K562 (cell line): Measurements from ENCODE around the gene TOM1L2. TPM values are rescaled to one million over a fixed set of nuclear protein-coding genes. Genes with fewer than 3 reads are reported as not detected.

Experiments used
- ATAC-seq: fragments of 200-7000 bp; cut with Tn5 transposase; 3 replicates; pipeline ENCODE4 v1.9.1; 2020; ENCODE audit warnings: moderate library complexity
- BruUV-seq: library from RNA; stranded (reverse); fragments of 400-500 nt; replicated peaks from 2 replicates; lab custom pipeline; 2021; lab: Mats Ljungman, UMichigan
- CTCF ChIA-PET: fragments of 300-600 bp; formaldehyde crosslinking; extraction: SDS; loops from one replicate; lab custom pipeline; 2021; ENCODE audit warnings: low intra/inter-chr PET ratio; lab: Yijun Ruan, JAX
- POLR2A ChIA-PET: fragments of 300-600, 350-650 bp; sonication (Branson Sonifier 250); formaldehyde crosslinking; extraction: SDS; loops from one replicate; lab custom pipeline; 2021; ENCODE audit warnings: antibody characterized with exemption, inconsistent platforms; lab: Yijun Ruan, JAX
- DNase-seq, 4 experiments: peaks; one replicate each; pipeline versions ENCODE4 v3.0.0 to v3.0.0-alpha.2; 2011 to 2018; ENCODE audit warnings: low spot score in 3 of 4, mixed read lengths in 3 of 4; ENCODE audit errors: extremely low read depth in 1 of 4
- FAIRE-seq: peaks from 2 replicates; lab custom pipeline; 2011; peaks lifted over from hg19 to GRCh38; lab: Jason Lieb, UNC
- H2AFZ ChIP-seq: 2 replicates; pipeline ENCODE4 v1.6.0; 2011; ENCODE audit warnings: low read depth, low read length, control low read depth, inconsistent platforms
- H3K27ac ChIP-seq: fragments of 200-600 bp; 3 replicates; pipeline ENCODE4 v1.8.0; 2011; ENCODE audit warnings: low read depth, mild to moderate bottlenecking, control low read depth, inconsistent platforms, low read length, moderate library complexity, mixed read lengths; ENCODE audit errors: extremely low read depth
- H3K27me3 ChIP-seq, 2 experiments: fragments of 300-600 bp in 1 of 2; 2 replicates in 1 of 2; 3 replicates in 1 of 2; pipeline versions ENCODE4 v1.6.0 to v1.8.0; 2011; ENCODE audit warnings: inconsistent platforms in 2 of 2, low read length in 2 of 2, mild to moderate bottlenecking in 1 of 2, mixed read lengths in 1 of 2, moderate library complexity in 1 of 2; ENCODE audit not compliant: control insufficient read depth in 2 of 2, insufficient read depth in 2 of 2
- H3K36me3 ChIP-seq: fragments of 300-600 bp; 3 replicates; pipeline ENCODE4 v1.8.0; 2011; ENCODE audit warnings: mild to moderate bottlenecking, low read length, inconsistent platforms; ENCODE audit not compliant: control insufficient read depth, insufficient read depth
- H3K4me1 ChIP-seq, 2 experiments: fragments of 200-600 bp in 1 of 2; replicated peaks in 1 of 2; 2 replicates in 1 of 2; 3 replicates in 1 of 2; pipeline versions ENCODE4 v1.5.1 to v1.8.0; 2011; ENCODE audit warnings: inconsistent platforms in 2 of 2, low read length in 2 of 2, mild to moderate bottlenecking in 1 of 2, mixed read lengths in 1 of 2, moderate library complexity in 1 of 2; ENCODE audit not compliant: control insufficient read depth in 2 of 2, insufficient read depth in 2 of 2
- H3K4me2 ChIP-seq: 2 replicates; pipeline ENCODE4 v1.6.1; 2011; ENCODE audit warnings: low read length, control low read depth, inconsistent platforms, mixed read lengths; ENCODE audit not compliant: insufficient read depth
- H3K4me3 ChIP-seq: fragments of 200-600 bp; sonication (generic), shearing (Covaris generic); 2 replicates; pipeline ENCODE4 v1.5.1; 2016; ENCODE audit warnings: control low read depth, inconsistent platforms
- H3K79me2 ChIP-seq: fragments of 200-600 bp; 3 replicates; pipeline ENCODE4 v1.8.0; 2011; ENCODE audit warnings: low read length, inconsistent platforms; ENCODE audit not compliant: control insufficient read depth, insufficient read depth
- H3K9ac ChIP-seq, 2 experiments: 2 replicates each; pipeline versions ENCODE4 v1.6.0 to v1.6.1; 2011; ENCODE audit warnings: low read depth in 2 of 2, low read length in 2 of 2, control low read depth in 1 of 2, inconsistent platforms in 1 of 2, mild to moderate bottlenecking in 1 of 2, mixed read lengths in 1 of 2; ENCODE audit not compliant: insufficient read depth in 1 of 2
- H3K9me1 ChIP-seq: one replicate; pipeline ENCODE4 v1.6.0; 2011; ENCODE audit warnings: inconsistent platforms, mild to moderate bottlenecking, low read length, moderate library complexity; ENCODE audit not compliant: control insufficient read depth, insufficient read depth
- H3K9me3 ChIP-seq: replicated peaks from 2 replicates; pipeline ENCODE4 v1.5.1; 2011; ENCODE audit warnings: low read depth, low read length, inconsistent platforms; ENCODE audit not compliant: control insufficient read depth, insufficient read depth
- H4K20me1 ChIP-seq: replicated peaks from 2 replicates; pipeline ENCODE4 v1.6.1; 2011; ENCODE audit warnings: low read length, inconsistent platforms, mixed read lengths; ENCODE audit not compliant: control insufficient read depth, insufficient read depth
- AFF4 ChIP-seq: sonication (generic); formaldehyde crosslinking; IDR thresholded peaks from 2 replicates; pipeline ENCODE4 v1.8.0; 2023; ENCODE audit warnings: mild to moderate bottlenecking, missing genetic modification reagents
- ATF4 ChIP-seq: fragments of 450-650 bp; formaldehyde crosslinking; IDR thresholded peaks from 2 replicates; pipeline ENCODE4 v1.4.0; 2022; ENCODE audit warnings: mild to moderate bottlenecking, moderate library complexity
- ATF7 ChIP-seq: fragments of 450-650 bp; IDR thresholded peaks from 2 replicates; pipeline ENCODE4 v1.7.1; 2014; ENCODE audit warnings: mild to moderate bottlenecking, moderate library complexity
- EP400 ChIP-seq: fragments of 450-650 bp; IDR thresholded peaks from 2 replicates; pipeline ENCODE4 v1.6.1; 2017; ENCODE audit warnings: antibody characterized with exemption, mild to moderate bottlenecking, moderate library complexity
- HES1 ChIP-seq: fragments of 450-650 bp; IDR thresholded peaks from 2 replicates; pipeline ENCODE4 v1.6.1; 2016; ENCODE audit warnings: low read depth, mild to moderate bottlenecking, moderate library complexity
- JUND ChIP-seq, 2 experiments: IDR thresholded peaks; 2 replicates in 1 of 2; 3 replicates in 1 of 2; pipeline ENCODE4 v1.6.1; 2011; ENCODE audit warnings: borderline replicate concordance in 2 of 2, low read depth in 2 of 2, low read length in 2 of 2, improper control_type of control experiment in 1 of 2, missing biosample characterization in 1 of 2, missing genetic modification characterization in 1 of 2, missing genetic modification reagents in 1 of 2
- KAT8 ChIP-seq: fragments of 450-650 bp; IDR thresholded peaks from 2 replicates; pipeline ENCODE4 v1.6.1; 2016; ENCODE audit warnings: low read depth, mild to moderate bottlenecking
- MXI1 ChIP-seq: IDR thresholded peaks from 2 replicates; pipeline ENCODE4 v1.6.1; 2011; ENCODE audit warnings: low read depth, mild to moderate bottlenecking, improper control_type of control experiment, low read length
- PHF8 ChIP-seq: fragments of 200-600 bp; sonication (generic); IDR thresholded peaks from 2 replicates; pipeline ENCODE4 v1.6.1; 2012; ENCODE audit warnings: mixed run types, mild to moderate bottlenecking, inconsistent platforms, low read length, moderate library complexity, borderline replicate concordance
- ZBTB1 ChIP-seq: sonication (generic); formaldehyde crosslinking; IDR thresholded peaks from 2 replicates; pipeline ENCODE4 v1.8.1; 2023; ENCODE audit warnings: missing genetic modification reagents, low read depth, mild to moderate bottlenecking, borderline replicate concordance
- ZNF551 ChIP-seq: fragments of 250-450 bp; sonication (Bioruptor Pico); IDR thresholded peaks from 2 replicates; pipeline ENCODE4 v1.5.0; 2021; ENCODE audit warnings: mild to moderate bottlenecking, moderate library complexity
- ZNF696 ChIP-seq: fragments of 250-450 bp; sonication (Bioruptor Pico); conservative IDR thresholded peaks from 2 replicates; pipeline ENCODE4 v1.4.0; 2020; ENCODE audit warnings: mild to moderate bottlenecking, moderate library complexity
- WGBS: fragments of 100-300 bp; shearing (Covaris generic); methylation state at CpG from one replicate; pipeline ENCODE4 v1.1.6; 2016; ENCODE audit warnings: low coverage, mixed read lengths; ENCODE audit not compliant: insufficient coverage; ENCODE audit errors: missing lambda C conversion rate; 5-methylcytosine and 5-hydroxymethylcytosine counted together
- in situ Hi-C: fragments of 300-500 bp; cut with MboI; formaldehyde crosslinking; loops from 4 replicates; pipeline ENCODE4 v1.15.0; 2018; ENCODE audit warnings: inconsistent platforms, mixed read lengths
- intact Hi-C: fragments of 100-400 bp; cut with micrococcal nuclease; formaldehyde crosslinking; loops from 2 replicates; pipeline ENCODE4 v1.14.2; 2022
- polyA plus RNA-seq, 8 experiments: library from polyadenylated mRNA; depleted of rRNA in 4 of 8; stranded (reverse) in 5 of 8; unstranded in 3 of 8; fragments of >200 nt; fragmentation: Nextera tagmentation in 2 of 8; fragmentation: Illumina TruSeq in 1 of 8; extraction: Ambion mirVana in 2 of 8; extraction: Trizol in 1 of 8; gene quantifications; 2 replicates each; pipeline versions ENCODE4 v1.2.1 to v1.2.3, GENCODE V29; 2011 to 2014; ENCODE audit warnings: inconsistent platforms in 1 of 8, missing spikeins in 1 of 8
- total RNA-seq, 7 experiments: library from RNA; depleted of rRNA in 6 of 7; stranded (reverse); fragments of >200 nt in 6 of 7; fragmentation: Illumina TruSeq in 2 of 7; extraction: Trizol in 2 of 7; gene quantifications; 2 replicates each; pipeline versions ENCODE4 v1.2.1 to v1.2.3, GENCODE V29; 2011 to 2021; ENCODE audit warnings: low replicate concordance in 1 of 7
- TF ChIP-seq, protein P1 (sequence below), 2 experiments: IDR thresholded peaks; 2 replicates each; pipeline ENCODE4 v1.6.1; 2012; ENCODE audit warnings: improper control_type of control experiment in 2 of 2, low read depth in 2 of 2, low read length in 2 of 2, borderline replicate concordance in 1 of 2

Gene TOM1L2
- total and polyA plus RNA-seq, 9 of the 15 experiments (the other 6 are each of a cell fraction or from before 2014, with no cell fraction given) = 0.07 to 6.0 (median 2.5) TPM

- Histone ChIP-seq H3K4me2 (peak overlapping the region; percentile 97), H3K36me3 (peaks cover 24% of the 10 kb centered on the region; the same call in 2 of the 3 replicates), H3K27ac (peak overlapping the region; percentile 100), H3K27me3 (no peaks in the 10 kb centered on the region), H4K20me1 (peaks cover 5% of the 10 kb centered on the region; the same call in 1 of the 2 replicates), H3K9me3 (no peaks in the 10 kb centered on the region), H3K79me2 (peaks cover 76% of the 10 kb centered on the region), H3K9me1 (no peaks in the 10 kb centered on the region), H3K4me1 (peaks cover 64 to 76% of the 10 kb centered on the region in 2 experiments), H2AFZ (no peak overlapping the region), H3K4me3 (peak overlapping the region; percentile 94), H3K9ac (peak overlapping the region; percentile 99)
- POLR2A ChIA-PET = interaction anchor here (0.7 to 6.7 kb wide), 14 partner anchors 11 to 325 kb away, joined by 3 to 102 read pairs (median 4); no protein-coding TSS in a partner anchor
- in situ Hi-C loops (no loop called here), intact Hi-C loops (loop anchor here (2.0 kb wide), 2 partner anchors 13 to 15 kb away; no protein-coding TSS in a partner anchor)
- FAIRE-seq = peak; percentile 15
- ATAC-seq = peak; percentile 3; the same call in 2 of the 3 replicates
- CTCF ChIA-PET = no interaction called here
- peak in 1 of 4 experiments; percentile 70 for DNase-seq
- 33% methylated on average over 2 of the region's 3 CpGs for WGBS
- TSS peak; percentile 83 for BruUV-seq
- no peak for TF ChIP-seq ZBTB1 (CRISPR knock-in tag)
- TF ChIP-seq KAT8 = no peak
- peak; percentile 36 for TF ChIP-seq EP400
- peak; percentile 35; the same call in 1 of the 2 replicates for TF ChIP-seq JUND (IDR thresholded peaks at IDR 0.05; ENCODE audit: borderline replicate concordance, low read depth, low read length)
- TF ChIP-seq JUND (tag; IDR thresholded peaks at IDR 0.05; ENCODE audit: borderline replicate concordance, low read depth, low read length) = no peak; the same call in 2 of the 3 replicates
- TF ChIP-seq HES1 = no peak
- no peak for TF ChIP-seq ZNF551 (CRISPR knock-in tag)
- TF ChIP-seq PHF8 = peak; percentile 14; the same call in 1 of the 2 replicates
- TF ChIP-seq ATF7 = peak; percentile 60
- peak; percentile 0; the same call in 1 of the 2 replicates for TF ChIP-seq ATF4 (CRISPR knock-in tag)
- no peak for TF ChIP-seq ZNF696 (CRISPR knock-in tag)
- TF ChIP-seq, protein P1, sequence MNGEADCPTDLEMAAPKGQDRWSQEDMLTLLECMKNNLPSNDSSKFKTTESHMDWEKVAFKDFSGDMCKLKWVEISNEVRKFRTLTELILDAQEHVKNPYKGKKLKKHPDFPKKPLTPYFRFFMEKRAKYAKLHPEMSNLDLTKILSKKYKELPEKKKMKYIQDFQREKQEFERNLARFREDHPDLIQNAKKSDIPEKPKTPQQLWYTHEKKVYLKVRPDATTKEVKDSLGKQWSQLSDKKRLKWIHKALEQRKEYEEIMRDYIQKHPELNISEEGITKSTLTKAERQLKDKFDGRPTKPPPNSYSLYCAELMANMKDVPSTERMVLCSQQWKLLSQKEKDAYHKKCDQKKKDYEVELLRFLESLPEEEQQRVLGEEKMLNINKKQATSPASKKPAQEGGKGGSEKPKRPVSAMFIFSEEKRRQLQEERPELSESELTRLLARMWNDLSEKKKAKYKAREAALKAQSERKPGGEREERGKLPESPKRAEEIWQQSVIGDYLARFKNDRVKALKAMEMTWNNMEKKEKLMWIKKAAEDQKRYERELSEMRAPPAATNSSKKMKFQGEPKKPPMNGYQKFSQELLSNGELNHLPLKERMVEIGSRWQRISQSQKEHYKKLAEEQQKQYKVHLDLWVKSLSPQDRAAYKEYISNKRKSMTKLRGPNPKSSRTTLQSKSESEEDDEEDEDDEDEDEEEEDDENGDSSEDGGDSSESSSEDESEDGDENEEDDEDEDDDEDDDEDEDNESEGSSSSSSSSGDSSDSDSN (IDR thresholded peaks at IDR 0.05; ENCODE audit: borderline replicate concordance in 1 of 2, low read depth in 2 of 2, low read length in 2 of 2) = 0 out of 4 replicates have a peak, but pooled peaks of 1 of the 2 experiments have one; percentile 56
- TF ChIP-seq AFF4 = peak; percentile 33; the same call in 1 of the 2 replicates
- TF ChIP-seq MXI1 = no peak
These were observed 134.8 kb downstream of the TOM1L2 start for GRCh38 chr17:17837380-17837821.
